Raji (cell line): Measurements from ENCODE around the gene SLC4A7.

Experiments used
- POLR2A ChIP-seq: IDR thresholded peaks from 2 replicates; pipeline ENCODE4 v1.6.1; 2011; ENCODE audit warnings: low read depth, low read length, control low read depth; ENCODE audit not compliant: insufficient read depth

SLC4A7 gene

DNA sequence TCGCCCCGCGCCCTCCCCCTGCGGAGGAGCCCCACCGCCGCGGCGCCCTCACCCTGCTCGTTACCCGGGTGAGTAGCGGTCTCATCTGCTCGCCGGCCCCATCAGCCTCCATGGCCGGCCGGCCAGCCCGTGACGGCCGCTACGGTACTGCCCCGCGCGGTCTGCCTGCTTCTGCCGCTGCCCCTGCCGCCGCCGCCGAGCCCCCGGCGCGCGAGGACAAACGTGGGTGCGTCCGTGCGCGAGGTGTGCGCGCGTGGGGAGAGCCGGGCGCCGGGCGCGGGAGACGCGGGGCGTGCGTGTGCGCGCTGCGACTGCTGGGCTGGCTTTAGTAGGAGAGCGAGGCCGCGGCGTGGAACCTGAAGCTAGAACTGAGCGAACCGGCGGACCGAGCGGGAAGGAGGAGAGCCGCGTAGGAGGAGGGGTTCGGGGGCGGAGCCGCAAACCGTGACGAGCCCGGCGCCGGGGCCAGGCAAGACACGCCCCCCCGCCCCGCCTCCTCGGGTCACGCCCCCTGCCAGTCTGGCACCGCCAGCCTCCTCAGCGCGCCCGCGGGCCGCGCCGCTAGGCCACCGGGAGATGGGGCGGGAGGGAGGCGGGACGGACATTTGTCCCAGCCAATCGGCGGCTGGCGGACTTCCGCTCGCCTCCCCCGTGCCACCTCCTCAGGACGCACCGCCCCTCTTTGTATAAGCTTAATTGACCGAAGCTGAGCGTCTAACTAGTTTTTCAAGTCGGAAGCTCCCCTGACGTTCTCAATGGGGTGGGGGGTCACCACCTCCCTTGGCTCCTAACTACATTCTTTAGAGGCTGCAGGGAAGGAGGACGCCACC, at the start of gene SLC4A7:
Gene SLC4A7 (minus strand): TSS at position 370 of the 830 bp plus-strand sequence. CDS start 258 bp downstream, at position 112.
- peak; percentile 96 for TF ChIP-seq POLR2A

DNA sequence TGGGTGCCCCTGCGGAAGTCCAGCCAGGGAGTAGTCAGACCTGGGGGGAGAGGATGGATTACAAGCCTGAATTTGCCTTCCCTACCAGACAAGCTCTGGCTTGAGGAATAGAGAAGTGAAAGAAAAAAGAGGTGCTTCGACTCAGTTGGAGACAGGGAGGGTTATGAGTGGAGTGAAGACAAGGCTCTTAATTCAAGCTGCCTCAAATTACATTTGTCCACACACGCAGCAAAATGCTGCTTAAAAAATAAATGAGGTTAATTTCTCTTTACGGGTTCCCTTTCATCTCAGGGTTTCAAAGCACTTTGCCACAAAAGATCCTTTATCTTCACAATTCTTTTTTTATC, 49.0 kb upstream of the SLC4A7 start:
- TF ChIP-seq POLR2A: no peak

GRCh38 chr3:27532426-27533260, 48.5 kb upstream of the SLC4A7 start:
- no peak for TF ChIP-seq POLR2A

DNA sequence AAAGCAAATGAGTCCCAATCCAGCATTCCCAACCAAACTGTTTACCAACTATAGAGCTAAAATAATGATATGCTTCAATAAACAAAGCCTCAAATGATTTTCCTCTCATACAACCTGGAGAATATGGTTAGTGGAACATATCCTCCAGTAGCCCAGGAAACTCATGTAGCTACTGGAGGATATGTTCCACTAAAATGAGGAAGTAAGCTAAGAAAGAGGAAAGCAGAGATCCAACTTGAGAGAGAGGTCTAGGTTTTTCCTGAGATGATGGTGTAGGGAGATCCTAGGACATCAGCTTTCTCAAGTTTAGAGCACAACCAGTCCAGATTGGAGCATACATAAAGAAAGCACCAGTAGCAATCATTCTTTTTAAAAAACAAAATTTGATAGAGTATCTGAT, 44.6 kb upstream of the SLC4A7 start:
- no peak for TF ChIP-seq POLR2A

GRCh38 chr3:27526614-27527315, 42.6 kb upstream of the SLC4A7 start:
- no peak for TF ChIP-seq POLR2A

GRCh38 chr3:27521872-27522265, 37.7 kb upstream of the SLC4A7 start:
- TF ChIP-seq POLR2A: no peak

DNA sequence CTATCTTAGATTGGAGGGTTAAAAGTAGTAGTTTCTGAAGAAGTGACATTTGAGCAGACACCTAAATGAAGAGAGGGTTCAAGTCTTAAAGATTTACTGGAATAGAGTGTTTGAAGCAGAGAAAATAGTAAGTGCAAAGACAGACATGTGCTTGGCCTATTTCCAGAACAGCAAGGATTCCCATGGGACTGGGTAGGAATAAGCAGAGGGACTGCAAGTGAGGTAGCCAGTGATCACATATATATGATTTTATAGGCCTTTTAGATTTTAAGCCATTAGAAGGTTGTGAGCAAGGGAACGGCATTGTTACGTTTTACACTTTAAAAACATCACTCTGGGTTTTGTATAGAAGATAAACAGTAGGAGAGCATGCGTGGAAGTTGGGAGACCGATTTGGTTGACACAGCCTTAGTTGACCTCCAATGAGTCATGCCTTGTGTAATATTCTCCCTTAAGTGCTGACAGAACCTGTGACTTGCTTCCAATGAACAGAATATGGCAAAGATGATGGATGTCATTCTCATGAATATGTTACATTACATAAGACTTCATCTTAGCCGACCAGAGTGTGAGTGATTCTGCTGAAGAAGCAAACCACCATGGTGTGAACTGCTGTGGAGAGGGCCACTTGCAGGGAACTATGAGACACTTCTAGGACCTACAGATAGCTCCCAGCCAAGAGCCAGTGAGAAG, 37.1 kb upstream of the SLC4A7 start:
- TF ChIP-seq POLR2A: no peak

DNA sequence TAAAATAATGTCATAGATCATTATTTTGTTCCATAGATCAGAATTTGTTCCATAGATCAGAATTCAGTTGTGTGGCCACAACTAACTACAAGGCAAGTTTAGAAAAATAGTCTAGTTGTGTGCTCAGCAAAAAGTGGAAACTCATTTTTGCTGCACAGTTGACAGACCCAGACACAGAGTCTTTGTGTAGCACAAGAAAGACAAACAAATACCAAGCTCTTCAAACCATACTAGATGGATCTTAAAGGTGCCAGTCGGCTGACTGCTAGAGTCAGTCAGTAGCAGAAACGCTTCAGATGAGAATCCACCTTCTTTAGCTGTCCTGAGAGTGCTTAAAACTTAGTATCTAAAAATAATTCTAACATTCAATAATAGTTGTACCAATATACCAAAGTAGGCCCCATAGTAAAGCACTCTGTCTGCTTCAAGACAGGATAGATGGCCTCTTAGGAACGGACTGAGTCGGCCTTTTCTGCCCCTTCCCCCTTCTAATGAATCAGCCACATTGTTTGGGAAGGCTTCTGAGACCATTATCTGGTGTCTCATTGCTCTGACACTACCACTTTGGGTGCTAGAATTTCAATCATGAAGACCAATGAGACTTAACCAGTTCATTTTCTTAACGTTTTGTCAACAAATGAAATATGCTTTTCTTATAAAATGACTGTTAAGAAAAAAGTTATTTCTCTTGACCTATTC, 27.7 kb upstream of the SLC4A7 start:
- no peak for TF ChIP-seq POLR2A

DNA sequence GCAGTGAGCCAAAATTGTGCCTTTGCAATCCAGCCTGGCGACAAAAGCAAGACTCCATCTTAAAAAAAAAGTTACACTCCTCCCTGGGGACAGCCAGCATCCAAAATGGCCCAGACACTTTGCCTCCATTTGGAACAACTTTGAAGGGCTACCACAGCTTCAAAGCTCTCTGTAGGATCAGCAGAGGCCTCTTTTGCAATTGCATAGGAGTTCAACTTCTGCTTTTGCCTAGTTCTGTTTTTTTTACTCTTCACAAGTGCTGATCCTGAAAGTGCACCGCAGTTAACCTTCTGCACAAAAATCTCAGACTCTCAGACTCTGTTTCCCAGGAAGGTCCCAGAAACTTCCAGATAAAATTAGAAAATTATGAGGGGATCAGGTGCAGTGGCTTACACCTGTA, 25.2 kb upstream of the SLC4A7 start:
- no peak for TF ChIP-seq POLR2A

GRCh38 chr3:27508424-27508823, 24.2 kb upstream of the SLC4A7 start:
- no peak for TF ChIP-seq POLR2A

GRCh38 chr3:27507515-27508266, 23.5 kb upstream of the SLC4A7 start:
- no peak for TF ChIP-seq POLR2A

- TF ChIP-seq POLR2A: no peak
Observed at GRCh38 chr3:27507111-27507510, 22.9 kb upstream of the SLC4A7 start.

GRCh38 chr3:27504749-27505148, 20.6 kb upstream of the SLC4A7 start:
- TF ChIP-seq POLR2A: no peak

- no peak for TF ChIP-seq POLR2A
Observed at GRCh38 chr3:27503526-27503925, 19.3 kb upstream of the SLC4A7 start.
